ENCODE data around the gene KCNQ5. TPM values are rescaled to one million over a fixed set of nuclear protein-coding genes. Genes with fewer than 3 reads are reported as not detected.

Gene KCNQ5
- total RNA-seq, 2 experiments from 2014 or later: 2.6 to 3.9 TPM

DNA sequence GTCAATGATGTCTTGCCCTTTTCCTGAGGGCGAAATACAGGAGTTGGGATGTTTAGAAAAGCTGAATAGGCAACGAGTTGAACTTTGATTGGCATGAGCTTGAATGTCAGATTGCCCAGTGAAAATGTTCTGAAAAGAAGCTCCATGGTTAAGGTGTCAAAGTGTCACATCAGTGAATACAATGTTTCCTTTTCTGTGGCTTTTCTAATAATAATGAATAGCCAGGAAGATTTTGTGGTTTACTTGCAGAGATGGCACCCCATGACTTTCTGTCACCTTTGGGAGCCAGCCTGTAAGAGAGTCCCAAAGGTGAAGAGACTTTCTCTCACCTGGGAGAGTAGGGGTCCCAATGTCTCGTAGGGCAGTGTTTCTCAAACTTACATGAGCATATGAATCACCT is 119.2 kb downstream of the KCNQ5 start:
- peaks cover 17% of the 10 kb centered on the region for H3K4me1 Mint-ChIP-seq
- H3K4me3 Mint-ChIP-seq: no peak overlapping the region
- H3K9me3 Mint-ChIP-seq: no peaks in the 10 kb centered on the region
- H3K27ac Mint-ChIP-seq: no peak overlapping the region
- H3K27me3 Mint-ChIP-seq: no peaks in the 10 kb centered on the region
- H3K36me3 Mint-ChIP-seq (ENCODE audit: low read depth): no peaks in the 10 kb centered on the region
- ChIA-PET CTCF (no interaction called here), POLR2A (no interaction called here)
- no peak for DNase-seq

DNA sequence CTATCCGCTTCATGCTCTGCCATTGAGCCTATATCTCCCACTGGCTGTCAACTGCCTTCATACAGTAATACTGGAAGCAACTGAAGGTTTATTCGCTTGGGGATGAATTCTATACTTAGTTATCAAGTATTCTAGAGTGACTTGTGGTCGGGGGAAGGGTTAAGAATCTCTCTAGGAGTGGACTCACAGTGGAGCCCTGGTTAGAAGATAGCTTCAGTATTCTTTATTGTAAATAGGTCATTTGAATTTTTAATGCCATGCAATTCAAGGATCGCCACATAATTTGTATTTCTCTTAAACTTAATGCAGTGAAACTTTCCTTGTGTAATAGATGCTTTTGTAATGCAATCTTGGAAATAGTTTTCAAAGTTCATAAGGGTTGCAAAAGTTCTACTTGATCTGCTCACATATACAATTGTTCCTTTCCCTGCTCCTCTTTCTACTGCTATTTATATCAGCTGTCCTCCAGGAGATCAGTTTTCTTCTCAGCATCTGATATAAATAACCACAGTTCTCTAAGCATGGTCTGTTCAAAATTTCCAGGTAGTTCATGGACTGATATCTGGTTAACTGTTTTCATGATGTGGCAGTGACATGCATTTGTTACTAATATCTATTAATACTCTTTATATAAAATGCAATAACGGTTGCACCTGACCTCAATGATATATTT is 120.3 kb downstream of the KCNQ5 start:
- Mint-ChIP-seq H3K4me1 (peaks cover 17% of the 10 kb centered on the region), H3K4me3 (no peak overlapping the region), H3K27me3 (no peaks in the 10 kb centered on the region), H3K9me3 (no peaks in the 10 kb centered on the region), H3K27ac (no peak overlapping the region), H3K36me3 (ENCODE audit: low read depth) (no peaks in the 10 kb centered on the region)
- DNase-seq: no peak
- CTCF ChIA-PET: no interaction called here
- POLR2A ChIA-PET: no interaction called here

DNA sequence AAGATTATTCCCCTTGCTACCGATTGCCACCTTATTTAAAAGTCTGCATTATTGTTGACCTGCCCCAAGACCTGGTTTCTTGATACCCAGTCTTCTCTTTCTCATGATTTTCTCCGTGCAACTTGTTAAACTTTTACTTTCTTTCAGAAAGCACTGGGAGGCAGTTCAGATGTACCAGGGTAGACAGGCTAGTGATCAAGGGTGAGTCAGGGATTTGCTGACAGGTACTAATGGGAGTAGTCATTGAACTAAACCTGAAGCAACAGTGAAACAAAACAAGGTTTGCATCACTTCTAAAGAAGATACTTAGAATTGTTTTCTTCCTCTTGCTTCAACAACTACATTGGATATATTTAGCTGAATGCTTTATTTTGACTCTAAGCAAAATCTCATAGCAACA is 124.4 kb downstream of the KCNQ5 start:
- ChIA-PET CTCF (no interaction called here), POLR2A (no interaction called here)
- no peaks in the 10 kb centered on the region for H3K36me3 Mint-ChIP-seq (ENCODE audit: low read depth)
- DNase-seq: no peak
- H3K4me1 Mint-ChIP-seq: no peaks in the 10 kb centered on the region
- no peaks in the 10 kb centered on the region for H3K27me3 Mint-ChIP-seq
- H3K4me3 Mint-ChIP-seq: no peak overlapping the region
- no peak overlapping the region for H3K27ac Mint-ChIP-seq
- no peaks in the 10 kb centered on the region for H3K9me3 Mint-ChIP-seq

DNA sequence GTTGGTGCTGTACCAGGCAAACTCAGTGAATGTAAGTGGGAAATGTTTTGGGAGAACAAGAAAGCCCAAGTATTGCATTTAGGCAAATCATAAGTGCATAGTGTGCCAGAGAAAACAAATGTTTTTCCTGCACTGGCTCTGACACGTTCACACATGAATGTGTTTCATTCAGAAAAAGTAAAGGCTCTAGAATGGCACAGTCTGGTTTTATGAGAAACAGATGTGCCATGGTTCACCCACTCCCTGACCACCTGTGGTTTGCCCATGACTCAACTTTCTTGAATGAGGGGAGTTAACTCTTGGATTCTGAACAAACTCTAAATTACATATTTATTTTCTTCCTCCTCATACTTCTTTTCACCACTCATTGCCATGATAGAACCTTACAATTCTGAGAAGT is 126.9 kb downstream of the KCNQ5 start:
- Mint-ChIP-seq H3K27me3 (no peaks in the 10 kb centered on the region), H3K9me3 (no peaks in the 10 kb centered on the region), H3K36me3 (ENCODE audit: low read depth) (no peaks in the 10 kb centered on the region), H3K4me1 (no peaks in the 10 kb centered on the region), H3K4me3 (no peak overlapping the region), H3K27ac (no peak overlapping the region)
- DNase-seq: no peak
- ChIA-PET CTCF (no interaction called here), POLR2A (no interaction called here)

DNA sequence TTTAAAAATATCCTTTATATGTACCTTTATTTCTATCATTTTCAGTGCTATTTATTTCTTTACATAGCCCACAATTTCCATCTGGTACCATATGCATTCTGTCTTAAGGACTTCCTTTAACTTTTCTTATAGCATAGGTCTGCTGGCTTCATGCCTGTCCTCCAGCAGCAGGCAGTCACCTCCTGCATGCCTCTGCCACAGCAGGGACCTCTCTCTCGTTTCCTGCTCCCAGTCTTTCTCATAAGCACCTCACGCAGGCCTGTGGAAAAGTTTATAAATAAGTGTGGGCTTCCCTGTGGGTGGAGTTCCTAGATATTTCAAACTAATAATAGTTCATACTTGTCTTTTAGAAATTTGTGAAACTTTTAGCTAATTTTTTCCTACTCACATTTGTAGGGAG is 133.9 kb downstream of the KCNQ5 start:
- Mint-ChIP-seq H3K4me1 (no peaks in the 10 kb centered on the region), H3K4me3 (no peak overlapping the region), H3K36me3 (ENCODE audit: low read depth) (no peaks in the 10 kb centered on the region), H3K9me3 (no peaks in the 10 kb centered on the region), H3K27me3 (no peaks in the 10 kb centered on the region), H3K27ac (no peak overlapping the region)
- CTCF ChIA-PET: no interaction called here
- DNase-seq: no peak
- POLR2A ChIA-PET: no interaction called here

DNA sequence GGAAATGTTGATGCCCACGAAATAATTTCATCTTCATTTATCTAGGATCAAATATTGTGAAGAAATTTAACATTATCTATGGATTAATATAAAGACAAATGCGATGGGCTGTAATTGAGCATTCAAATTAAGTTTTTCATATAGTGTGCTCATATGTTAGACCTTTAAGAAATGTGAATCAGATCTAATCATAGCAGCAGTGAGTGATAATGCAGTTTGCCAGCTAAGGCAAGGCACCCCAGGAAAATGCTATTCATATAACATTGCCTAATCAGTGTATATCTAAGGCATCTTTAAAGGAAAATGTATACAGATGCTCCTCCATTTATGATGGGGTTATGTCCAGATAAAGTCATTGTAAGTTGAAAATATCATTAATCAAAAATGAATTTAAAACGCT is 135.2 kb downstream of the KCNQ5 start:
- POLR2A ChIA-PET: no interaction called here

DNA sequence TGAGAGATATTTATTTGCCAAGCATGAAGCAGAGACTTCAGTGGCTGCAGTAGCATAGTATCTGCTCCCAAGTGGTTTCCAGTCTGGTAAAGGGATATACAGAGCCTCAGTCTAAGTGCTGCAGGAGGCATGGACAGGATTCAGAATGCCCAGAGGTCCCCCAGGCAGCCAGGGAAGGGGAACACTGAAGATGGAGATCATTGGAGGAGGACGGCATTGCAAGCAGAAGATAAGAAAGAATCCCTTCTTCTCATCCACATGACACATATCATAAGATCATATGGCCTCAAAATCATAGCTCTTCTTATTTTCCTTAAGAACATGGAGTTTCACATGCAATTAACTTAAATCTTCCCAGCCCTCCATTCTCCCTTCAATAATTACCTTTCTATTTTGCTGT is 136.1 kb downstream of the KCNQ5 start:
- no peak overlapping the region for H3K4me3 Mint-ChIP-seq
- no peaks in the 10 kb centered on the region for H3K4me1 Mint-ChIP-seq
- no peaks in the 10 kb centered on the region for H3K9me3 Mint-ChIP-seq
- H3K27me3 Mint-ChIP-seq: no peaks in the 10 kb centered on the region
- no peak overlapping the region for H3K27ac Mint-ChIP-seq
- CTCF ChIA-PET: no interaction called here
- H3K36me3 Mint-ChIP-seq (ENCODE audit: low read depth): no peaks in the 10 kb centered on the region
- no peak for DNase-seq
- POLR2A ChIA-PET: no interaction called here

More for the DNA sequence above, 135.2 kb downstream of the KCNQ5 start:
- Mint-ChIP-seq H3K27ac (no peak overlapping the region), H3K36me3 (ENCODE audit: low read depth) (no peaks in the 10 kb centered on the region), H3K27me3 (no peaks in the 10 kb centered on the region), H3K9me3 (no peaks in the 10 kb centered on the region), H3K4me1 (no peaks in the 10 kb centered on the region), H3K4me3 (no peak overlapping the region)
- CTCF ChIA-PET: no interaction called here
- no peak for DNase-seq

DNA sequence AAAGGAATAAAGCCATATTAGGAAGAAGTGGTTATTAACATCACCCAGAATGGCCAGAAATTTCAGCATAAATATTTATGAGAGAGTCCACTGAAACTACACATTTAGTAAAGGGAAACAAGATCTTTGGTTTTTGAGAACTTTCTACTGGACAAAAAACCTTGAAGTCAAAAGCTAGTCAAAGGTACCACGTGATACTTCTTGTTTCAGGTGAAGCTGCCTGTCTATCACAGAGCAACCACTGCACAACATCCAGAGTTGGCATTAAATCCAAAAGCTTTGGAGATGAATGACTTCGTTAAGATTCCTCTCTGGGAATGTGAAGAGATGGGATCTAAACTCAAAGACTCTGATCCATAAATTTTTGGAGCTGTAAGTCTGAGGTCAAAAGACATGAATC is 137.0 kb downstream of the KCNQ5 start:
- no peaks in the 10 kb centered on the region for H3K9me3 Mint-ChIP-seq
- H3K27me3 Mint-ChIP-seq: no peaks in the 10 kb centered on the region
- no peak for DNase-seq
- POLR2A ChIA-PET: no interaction called here
- CTCF ChIA-PET: no interaction called here
- no peak overlapping the region for H3K4me3 Mint-ChIP-seq
- no peak overlapping the region for H3K27ac Mint-ChIP-seq
- no peaks in the 10 kb centered on the region for H3K4me1 Mint-ChIP-seq
- no peaks in the 10 kb centered on the region for H3K36me3 Mint-ChIP-seq (ENCODE audit: low read depth)

DNA sequence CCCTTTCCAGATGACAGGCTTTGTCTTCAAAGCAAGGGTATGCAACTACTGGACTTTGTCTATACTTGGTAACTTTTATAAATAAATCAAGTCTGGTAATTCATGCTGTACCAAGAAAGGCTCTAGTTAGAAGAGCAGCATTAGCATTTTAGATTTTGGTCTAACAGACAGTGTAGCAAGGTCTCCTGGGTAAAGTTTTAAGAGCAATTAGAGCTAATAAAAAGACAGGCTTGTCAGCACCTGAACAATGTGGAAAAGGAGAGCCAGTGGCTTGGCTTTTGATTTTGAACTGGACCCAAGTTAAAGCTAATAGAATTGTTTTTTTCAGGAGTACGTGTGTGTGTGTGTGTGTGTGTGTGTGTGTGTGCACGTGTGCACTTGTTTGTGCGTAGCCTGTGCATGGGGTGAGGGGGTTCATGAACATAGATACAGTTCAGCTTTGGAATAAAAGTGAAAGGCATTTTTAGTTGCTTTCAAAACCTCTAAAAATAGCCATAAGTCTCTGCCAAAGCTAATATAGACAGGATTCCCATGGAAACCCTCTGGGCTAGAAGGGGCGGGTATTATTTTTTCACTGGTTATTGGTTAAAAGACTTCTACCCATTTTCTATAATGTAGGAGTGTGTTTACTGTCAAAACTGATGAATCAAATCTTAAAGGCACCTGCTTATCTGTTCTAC is 138.4 kb downstream of the KCNQ5 start:
- Mint-ChIP-seq H3K4me1 (no peaks in the 10 kb centered on the region), H3K4me3 (no peak overlapping the region), H3K27ac (no peak overlapping the region), H3K27me3 (no peaks in the 10 kb centered on the region), H3K36me3 (ENCODE audit: low read depth) (no peaks in the 10 kb centered on the region), H3K9me3 (no peaks in the 10 kb centered on the region)
- POLR2A ChIA-PET: interaction anchor here (0.7 kb wide), 1 partner anchor 201 kb away, joined by 3 read pairs; no protein-coding TSS in a partner anchor
- no peak for DNase-seq
- CTCF ChIA-PET: interaction anchor here (0.8 kb wide), 1 partner anchor 61 kb away, joined by 3 read pairs; no protein-coding TSS in a partner anchor

DNA sequence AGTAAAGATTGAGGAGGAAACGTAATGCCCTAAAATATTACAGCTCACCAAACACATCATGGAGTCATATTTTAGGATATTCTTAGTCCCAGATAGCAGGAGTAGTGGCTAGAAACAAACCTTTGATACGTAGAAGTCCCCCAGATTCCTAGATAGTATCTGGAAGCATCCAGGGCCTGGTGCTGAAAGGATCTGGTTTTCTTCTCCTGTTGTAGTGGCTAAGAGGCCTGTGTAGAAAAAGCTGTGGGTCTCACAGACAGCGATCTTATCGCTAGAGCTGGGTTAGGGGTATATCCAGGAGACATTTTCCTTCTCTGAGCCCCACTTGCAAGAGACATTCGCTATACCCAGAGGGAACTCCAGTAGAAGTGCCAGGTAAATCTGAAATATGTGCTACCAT is 139.9 kb downstream of the KCNQ5 start:
- DNase-seq: no peak
- CTCF ChIA-PET: no interaction called here
- H3K4me3 Mint-ChIP-seq: no peak overlapping the region
- no peaks in the 10 kb centered on the region for H3K27me3 Mint-ChIP-seq
- H3K36me3 Mint-ChIP-seq (ENCODE audit: low read depth): no peaks in the 10 kb centered on the region
- H3K9me3 Mint-ChIP-seq: no peaks in the 10 kb centered on the region
- POLR2A ChIA-PET: no interaction called here
- H3K4me1 Mint-ChIP-seq: no peaks in the 10 kb centered on the region
- H3K27ac Mint-ChIP-seq: no peak overlapping the region

DNA sequence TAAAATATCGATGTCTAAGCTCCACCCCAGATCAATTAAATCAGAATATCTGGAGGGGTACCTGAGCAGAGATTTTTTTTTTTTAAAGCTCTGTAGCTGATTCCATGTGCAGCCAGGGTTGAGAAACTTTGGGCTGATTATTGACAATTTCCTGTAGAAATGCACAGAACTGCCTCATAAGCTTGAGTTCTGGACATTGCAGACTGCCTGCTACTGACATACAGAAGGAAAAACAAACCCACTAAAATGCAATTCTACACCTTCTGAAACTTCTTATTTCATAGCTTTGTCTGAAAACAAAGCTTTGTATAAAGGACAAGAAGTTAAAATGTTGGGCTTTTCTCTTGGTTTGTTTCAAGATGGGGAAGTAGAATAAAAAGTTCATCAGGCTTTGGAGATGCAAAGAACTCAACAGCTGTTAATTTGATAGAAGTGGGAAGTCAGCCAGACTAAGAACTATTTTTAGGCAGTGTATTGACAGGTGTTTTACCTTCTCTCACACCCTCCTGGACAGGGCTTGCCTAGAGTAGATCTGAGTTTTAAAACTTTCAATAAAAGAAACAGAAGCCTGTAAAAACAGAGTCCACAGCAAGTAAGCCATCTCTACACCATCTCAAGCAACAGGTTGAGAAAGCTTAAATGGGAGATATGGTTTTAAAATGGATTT is 147.7 kb downstream of the KCNQ5 start:
- Mint-ChIP-seq H3K27me3 (no peaks in the 10 kb centered on the region), H3K27ac (no peak overlapping the region), H3K36me3 (ENCODE audit: low read depth) (no peaks in the 10 kb centered on the region), H3K9me3 (no peaks in the 10 kb centered on the region), H3K4me3 (no peak overlapping the region), H3K4me1 (no peaks in the 10 kb centered on the region)
- POLR2A ChIA-PET: no interaction called here
- CTCF ChIA-PET: interaction anchor here (0.5 to 0.9 kb wide), 2 partner anchors 18 to 256 kb away, joined by 3 to 6 read pairs; no protein-coding TSS in a partner anchor
- DNase-seq: no peak

DNA sequence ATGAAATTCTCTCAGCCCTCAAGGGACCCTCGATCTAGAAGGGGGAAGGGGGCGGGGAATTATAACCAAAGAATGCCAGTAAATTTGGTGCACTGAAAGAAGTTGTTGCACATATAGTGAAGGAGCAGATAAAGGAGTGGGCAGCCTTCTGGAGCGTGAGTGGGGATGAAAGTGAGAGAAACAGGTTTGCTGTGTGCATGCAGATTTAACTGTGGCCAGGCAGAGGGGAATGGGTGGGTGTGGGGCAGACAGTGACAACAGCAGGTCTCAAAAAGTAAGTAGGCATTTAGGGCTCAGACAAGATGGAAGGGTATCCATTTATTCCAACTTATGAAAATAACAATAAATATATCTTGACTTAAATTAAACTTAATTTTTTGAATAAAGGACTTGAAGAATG is 149.1 kb downstream of the KCNQ5 start:
- POLR2A ChIA-PET: no interaction called here
- no peak for DNase-seq
- Mint-ChIP-seq H3K27me3 (no peaks in the 10 kb centered on the region), H3K4me3 (no peak overlapping the region), H3K36me3 (ENCODE audit: low read depth) (no peaks in the 10 kb centered on the region), H3K4me1 (no peaks in the 10 kb centered on the region), H3K9me3 (no peaks in the 10 kb centered on the region), H3K27ac (no peak overlapping the region)
- CTCF ChIA-PET: no interaction called here

DNA sequence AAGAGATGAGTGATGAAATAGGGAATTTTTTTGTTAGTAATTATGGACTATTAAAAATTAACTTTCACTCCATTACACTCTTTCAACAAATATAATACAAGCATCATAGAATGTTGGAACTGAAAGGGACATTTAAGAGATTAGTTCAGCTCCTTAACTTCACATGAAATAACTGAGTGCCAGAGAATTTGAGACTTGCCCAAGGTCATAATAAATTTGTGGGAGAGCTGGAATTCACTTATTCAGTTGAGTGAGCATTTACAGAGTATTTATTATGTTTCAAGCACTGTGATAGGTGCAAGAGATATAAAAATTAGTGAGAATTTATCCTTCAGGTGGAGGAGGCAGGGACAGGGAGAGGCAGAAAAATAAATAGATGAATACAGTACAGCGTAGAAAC is 154.6 kb downstream of the KCNQ5 start:
- POLR2A ChIA-PET: no interaction called here
- no peak for DNase-seq
- H3K4me1 Mint-ChIP-seq: no peaks in the 10 kb centered on the region
- H3K36me3 Mint-ChIP-seq (ENCODE audit: low read depth): no peaks in the 10 kb centered on the region
- H3K27me3 Mint-ChIP-seq: no peaks in the 10 kb centered on the region
- CTCF ChIA-PET: interaction anchor here (1.1 to 1.2 kb wide), 2 partner anchors 12 to 18 kb away, joined by 3 read pairs; no protein-coding TSS in a partner anchor
- H3K4me3 Mint-ChIP-seq: no peak overlapping the region
- H3K9me3 Mint-ChIP-seq: no peaks in the 10 kb centered on the region
- H3K27ac Mint-ChIP-seq: no peak overlapping the region
